Measurements from ENCODE around the gene COL15A1.

The COL15A1 gene

GRCh38 chr9:99106044-99106375 is 162.3 kb downstream of the COL15A1 start:
- Histone ChIP-seq H3F3A (ENCODE audit: insufficient read depth, low read length) (0 out of 2 replicates have a peak, but pooled peaks cover 5% of the 10 kb centered on the region), H2AFZ (ENCODE audit: low read length) (peak overlapping the region; percentile 61; the same call in 1 of the 2 replicates), H3K4me1 (ENCODE audit: low read length) (no peaks in the 10 kb centered on the region), H3K27ac (ENCODE audit: low read length) (no peak overlapping the region), H3K27me3 (replicated peaks; ENCODE audit: insufficient read depth, low read length) (no peaks in the 10 kb centered on the region; the same call in 1 of the 2 replicates), H3K36me3 (replicated peaks; ENCODE audit: insufficient read depth, low read length) (no peaks in the 10 kb centered on the region), H3K9me2 (replicated peaks; ENCODE audit: insufficient read depth, low read length) (no peaks in the 10 kb centered on the region), H3K4me2 (ENCODE audit: low read depth, low read length) (peak overlapping the region; percentile 94), H3K9ac (ENCODE audit: low read length) (peak overlapping the region; percentile 52; the same call in 1 of the 2 replicates), H4K20me1 (ENCODE audit: insufficient read depth, low read length) (no peaks in the 10 kb centered on the region), H3K4me3 (ENCODE audit: low read length) (peak overlapping the region; percentile 79), H3K9me3 (replicated peaks; ENCODE audit: insufficient read depth, low read length) (no peaks in the 10 kb centered on the region), H3K79me2 (ENCODE audit: low read length) (peaks cover 11% of the 10 kb centered on the region; the same call in 1 of the 2 replicates)
- DNase-seq: no peak
- TF ChIP-seq EZH2phosphoT487 (IDR thresholded peaks at IDR 0.05; ENCODE audit: low read length): no peak
- TF ChIP-seq EZH2 (optimal IDR thresholded peaks at IDR 0.05; ENCODE audit: low read depth, low read length): no peak
- TF ChIP-seq, protein P1, sequence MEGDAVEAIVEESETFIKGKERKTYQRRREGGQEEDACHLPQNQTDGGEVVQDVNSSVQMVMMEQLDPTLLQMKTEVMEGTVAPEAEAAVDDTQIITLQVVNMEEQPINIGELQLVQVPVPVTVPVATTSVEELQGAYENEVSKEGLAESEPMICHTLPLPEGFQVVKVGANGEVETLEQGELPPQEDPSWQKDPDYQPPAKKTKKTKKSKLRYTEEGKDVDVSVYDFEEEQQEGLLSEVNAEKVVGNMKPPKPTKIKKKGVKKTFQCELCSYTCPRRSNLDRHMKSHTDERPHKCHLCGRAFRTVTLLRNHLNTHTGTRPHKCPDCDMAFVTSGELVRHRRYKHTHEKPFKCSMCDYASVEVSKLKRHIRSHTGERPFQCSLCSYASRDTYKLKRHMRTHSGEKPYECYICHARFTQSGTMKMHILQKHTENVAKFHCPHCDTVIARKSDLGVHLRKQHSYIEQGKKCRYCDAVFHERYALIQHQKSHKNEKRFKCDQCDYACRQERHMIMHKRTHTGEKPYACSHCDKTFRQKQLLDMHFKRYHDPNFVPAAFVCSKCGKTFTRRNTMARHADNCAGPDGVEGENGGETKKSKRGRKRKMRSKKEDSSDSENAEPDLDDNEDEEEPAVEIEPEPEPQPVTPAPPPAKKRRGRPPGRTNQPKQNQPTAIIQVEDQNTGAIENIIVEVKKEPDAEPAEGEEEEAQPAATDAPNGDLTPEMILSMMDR (IDR thresholded peaks at IDR 0.05; ENCODE audit: low read length): no peak

DNA sequence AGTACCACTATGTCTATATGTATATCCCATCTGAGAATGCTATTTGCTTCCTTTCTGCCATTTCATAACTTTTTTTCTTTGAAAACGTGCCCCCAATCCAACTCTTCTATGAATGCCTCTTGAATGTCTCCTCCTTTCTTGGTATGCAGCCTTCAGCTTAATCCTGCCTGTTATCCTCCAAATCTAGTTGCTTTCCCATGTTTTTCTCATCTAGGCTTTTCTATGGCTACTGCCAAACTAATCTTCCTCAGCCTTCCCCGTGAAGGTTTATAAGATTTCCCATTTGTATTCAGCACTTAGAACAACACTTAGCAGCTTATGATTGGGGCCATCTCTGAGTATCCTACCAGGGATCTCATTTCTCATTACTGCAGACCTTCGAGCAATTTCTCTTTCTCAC is 163.7 kb downstream of the COL15A1 start:
- TF ChIP-seq EZH2 (optimal IDR thresholded peaks at IDR 0.05; ENCODE audit: low read depth, low read length) (no peak), EZH2phosphoT487 (IDR thresholded peaks at IDR 0.05; ENCODE audit: low read length) (no peak)
- TF ChIP-seq, protein P1 (IDR thresholded peaks at IDR 0.05; ENCODE audit: low read length): no peak
- H3K27ac ChIP-seq (ENCODE audit: low read length): no peak overlapping the region
- no peak overlapping the region for H3K9ac ChIP-seq (ENCODE audit: low read length)
- no peaks in the 10 kb centered on the region for H4K20me1 ChIP-seq (ENCODE audit: insufficient read depth, low read length)
- H3K36me3 ChIP-seq (replicated peaks; ENCODE audit: insufficient read depth, low read length): no peaks in the 10 kb centered on the region
- no peak overlapping the region for H3K4me3 ChIP-seq (ENCODE audit: low read length)
- DNase-seq: no peak
- no peaks in the 10 kb centered on the region for H3K9me3 ChIP-seq (replicated peaks; ENCODE audit: insufficient read depth, low read length)
- no peaks in the 10 kb centered on the region; the same call in 1 of the 2 replicates for H3K27me3 ChIP-seq (replicated peaks; ENCODE audit: insufficient read depth, low read length)
- no peaks in the 10 kb centered on the region for H3K9me2 ChIP-seq (replicated peaks; ENCODE audit: insufficient read depth, low read length)
- H3K4me2 ChIP-seq (ENCODE audit: low read depth, low read length): no peak overlapping the region
- H3K4me1 ChIP-seq (ENCODE audit: low read length): peaks cover 2% of the 10 kb centered on the region; the same call in 1 of the 2 replicates
- H3F3A ChIP-seq (ENCODE audit: insufficient read depth, low read length): 0 out of 2 replicates have a peak, but pooled peaks cover 5% of the 10 kb centered on the region
- no peak overlapping the region for H2AFZ ChIP-seq (ENCODE audit: low read length)
- peaks cover 11% of the 10 kb centered on the region; the same call in 1 of the 2 replicates for H3K79me2 ChIP-seq (ENCODE audit: low read length)

GRCh38 chr9:99108131-99108530 is 164.4 kb downstream of the COL15A1 start:
- H3K4me3 ChIP-seq (ENCODE audit: low read length): no peak overlapping the region
- peaks cover 11% of the 10 kb centered on the region; the same call in 1 of the 2 replicates for H3K79me2 ChIP-seq (ENCODE audit: low read length)
- no peaks in the 10 kb centered on the region for H4K20me1 ChIP-seq (ENCODE audit: insufficient read depth, low read length)
- DNase-seq: no peak
- no peak overlapping the region for H2AFZ ChIP-seq (ENCODE audit: low read length)
- H3F3A ChIP-seq (ENCODE audit: insufficient read depth, low read length): 0 out of 2 replicates have a peak, but pooled peaks cover 5% of the 10 kb centered on the region
- H3K27ac ChIP-seq (ENCODE audit: low read length): no peak overlapping the region
- no peak overlapping the region for H3K4me2 ChIP-seq (ENCODE audit: low read depth, low read length)
- TF ChIP-seq, protein P1 (IDR thresholded peaks at IDR 0.05; ENCODE audit: low read length): no peak
- TF ChIP-seq EZH2phosphoT487 (IDR thresholded peaks at IDR 0.05; ENCODE audit: low read length) (no peak), EZH2 (optimal IDR thresholded peaks at IDR 0.05; ENCODE audit: low read depth, low read length) (no peak)
- H3K27me3 ChIP-seq (replicated peaks; ENCODE audit: insufficient read depth, low read length): no peaks in the 10 kb centered on the region; the same call in 1 of the 2 replicates
- H3K9ac ChIP-seq (ENCODE audit: low read length): no peak overlapping the region
- no peaks in the 10 kb centered on the region for H3K36me3 ChIP-seq (replicated peaks; ENCODE audit: insufficient read depth, low read length)
- no peaks in the 10 kb centered on the region for H3K9me2 ChIP-seq (replicated peaks; ENCODE audit: insufficient read depth, low read length)
- H3K9me3 ChIP-seq (replicated peaks; ENCODE audit: insufficient read depth, low read length): no peaks in the 10 kb centered on the region
- peaks cover 9% of the 10 kb centered on the region; the same call in 1 of the 2 replicates for H3K4me1 ChIP-seq (ENCODE audit: low read length)
